Astrocyte (in vitro differentiated cells and primary cell): Measurements from ENCODE around the gene VIP.

Source experiments
- CTCF ChIP-seq: IDR thresholded peaks from 2 replicates; pipeline ENCODE4 v1.5.1; 2011; ENCODE audit warnings: low read depth, mild to moderate bottlenecking, inconsistent platforms, low read length, moderate library complexity; ENCODE audit not compliant: insufficient read depth
- EZH2 ChIP-seq: IDR thresholded peaks from 2 replicates; pipeline ENCODE4 v1.6.1; 2012; ENCODE audit warnings: mild to moderate bottlenecking, low read length, inconsistent platforms; ENCODE audit not compliant: insufficient read depth

- TF ChIP-seq CTCF (no peak), EZH2 (no peak)
These were observed 24.8 kb downstream of the VIP start for GRCh38 chr6:152775428-152775827.
